H1 (cell line): Measurements from ENCODE around the gene PTPRJ. TPM values are rescaled to one million over a fixed set of nuclear protein-coding genes. Genes with fewer than 3 reads are reported as not detected.

ENCODE experiments used
- CTCF ChIA-PET: fragments of 300-600 bp; sonication (Branson Sonifier 250); formaldehyde crosslinking; loops from one replicate; lab custom pipeline; 2021; ENCODE audit not compliant: partially characterized antibody; lab: Charles Lee
- POLR2A ChIA-PET: fragments of 300-600 bp; sonication (Branson Sonifier 250); formaldehyde crosslinking; loops from one replicate; lab custom pipeline; 2021; ENCODE audit warnings: inconsistent platforms; ENCODE audit not compliant: partially characterized antibody; lab: Charles Lee
- DNase-seq, 2 experiments: peaks; one replicate each; pipeline versions ENCODE4 v3.0.0 to v3.0.0-alpha.2; 2010 to 2022; ENCODE audit warnings: low spot score in 2 of 2, low read depth in 1 of 2, mixed read lengths in 1 of 2
- FAIRE-seq: peaks from 2 replicates; lab custom pipeline; 2011; peaks lifted over from hg19 to GRCh38; lab: Jason Lieb, UNC
- H2AFZ ChIP-seq: 2 replicates; pipeline ENCODE4 v1.8.1; 2012; ENCODE audit warnings: low read length, inconsistent platforms
- H2AK5ac ChIP-seq: 2 replicates; pipeline ENCODE4 v1.6.1; 2013; ENCODE audit warnings: low read depth, low read length
- H2BK120ac ChIP-seq: replicated peaks from 2 replicates; pipeline ENCODE3; 2013; ENCODE audit warnings: low read depth, low read length, inconsistent platforms
- H2BK12ac ChIP-seq: 2 replicates; pipeline ENCODE4 v1.6.1; 2013; ENCODE audit warnings: low read depth, low read length
- H2BK15ac ChIP-seq: 2 replicates; pipeline ENCODE4 v1.6.1; 2013; ENCODE audit warnings: low read length
- H2BK20ac ChIP-seq: 2 replicates; pipeline ENCODE4 v1.6.1; 2013; ENCODE audit warnings: low read length
- H2BK5ac ChIP-seq: 2 replicates; pipeline ENCODE4 v1.6.1; 2013; ENCODE audit warnings: low read depth, low read length
- H3K14ac ChIP-seq: 2 replicates; pipeline ENCODE4 v1.6.1; 2013; ENCODE audit warnings: inconsistent platforms; ENCODE audit not compliant: insufficient read length
- H3K18ac ChIP-seq: 2 replicates; pipeline ENCODE4 v1.6.1; 2013; ENCODE audit warnings: low read length; ENCODE audit errors: extremely low read depth
- H3K23ac ChIP-seq: 2 replicates; pipeline ENCODE4 v1.6.1; 2013; ENCODE audit warnings: inconsistent platforms; ENCODE audit not compliant: insufficient read length
- H3K23me2 ChIP-seq: 2 replicates; pipeline ENCODE4 v1.6.1; 2013; ENCODE audit warnings: low read depth, low read length
- H3K27ac ChIP-seq: 2 replicates; pipeline ENCODE4 v1.6.1; 2011; ENCODE audit warnings: low read depth, low read length, inconsistent platforms
- H3K27me3 ChIP-seq, 4 experiments: replicated peaks in 1 of 4; 1 replicate in 1 of 4; 2 replicates in 3 of 4; pipeline versions ENCODE4 v1.6.1 to v1.8.1; 2011 to 2013; ENCODE audit warnings: low read length in 3 of 4, mild to moderate bottlenecking in 3 of 4, inconsistent platforms in 2 of 4, mixed read lengths in 2 of 4, moderate library complexity in 1 of 4; ENCODE audit not compliant: control insufficient read depth in 3 of 4, insufficient read depth in 3 of 4; ENCODE audit errors: extremely low read depth in 1 of 4
- H3K36me3 ChIP-seq, 4 experiments: 2 replicates each; pipeline versions ENCODE4 v1.6.1 to v1.8.1; 2011 to 2013; ENCODE audit warnings: mild to moderate bottlenecking in 4 of 4, low read length in 3 of 4, moderate library complexity in 2 of 4, control low read depth in 1 of 4, inconsistent platforms in 1 of 4; ENCODE audit not compliant: insufficient read depth in 4 of 4, control insufficient read depth in 2 of 4
- H3K4ac ChIP-seq: replicated peaks from 2 replicates; pipeline ENCODE3; 2013; ENCODE audit warnings: low read length, low read depth, mixed read lengths, inconsistent platforms; ENCODE audit not compliant: insufficient read length
- H3K4me1 ChIP-seq, 4 experiments: replicated peaks in 1 of 4; 1 replicate in 1 of 4; 2 replicates in 3 of 4; pipeline versions ENCODE4 v1.6.1 to v1.8.1; 2011 to 2013; ENCODE audit warnings: low read length in 3 of 4, inconsistent platforms in 2 of 4, mixed read lengths in 1 of 4; ENCODE audit not compliant: insufficient read depth in 4 of 4, control insufficient read depth in 3 of 4
- H3K4me2 ChIP-seq, 2 experiments: 2 replicates each; pipeline versions ENCODE4 v1.6.1 to v1.8.1; 2011 to 2013; ENCODE audit warnings: low read depth in 2 of 2, low read length in 2 of 2, control low read depth in 1 of 2, inconsistent platforms in 1 of 2, mild to moderate bottlenecking in 1 of 2; ENCODE audit not compliant: insufficient read depth in 1 of 2
- H3K4me3 ChIP-seq, 4 experiments: fragments of 200-600, 300-600 bp in 1 of 4; sonication (generic), shearing (Covaris generic), sonication (Bioruptor Twin) in 1 of 4; 2 replicates each; pipeline versions ENCODE4 v1.5.1 to v1.8.1; 2011 to 2016; ENCODE audit warnings: low read length in 4 of 4, low read depth in 3 of 4, control low read depth in 2 of 4, inconsistent platforms in 2 of 4, mild to moderate bottlenecking in 2 of 4, mixed read lengths in 1 of 4, moderate library complexity in 1 of 4; ENCODE audit not compliant: insufficient read depth in 2 of 4; ENCODE audit errors: extremely low read depth in 1 of 4
- H3K56ac ChIP-seq: replicated peaks from 2 replicates; pipeline ENCODE3; 2013; ENCODE audit warnings: low read depth, mild to moderate bottlenecking, mixed read lengths, low read length, inconsistent platforms; ENCODE audit not compliant: insufficient read length
- H3K79me1 ChIP-seq: 2 replicates; pipeline ENCODE4 v1.6.1; 2013; ENCODE audit warnings: low read depth, low read length, control low read depth
- H3K79me2 ChIP-seq, 2 experiments: 2 replicates each; pipeline versions ENCODE4 v1.6.1 to v1.8.1; 2012 to 2013; ENCODE audit warnings: low read length in 2 of 2, mild to moderate bottlenecking in 2 of 2, inconsistent platforms in 1 of 2; ENCODE audit not compliant: insufficient read depth in 2 of 2, control insufficient read depth in 1 of 2
- H3K9ac ChIP-seq, 4 experiments: replicated peaks in 1 of 4; 1 replicate in 1 of 4; 2 replicates in 3 of 4; pipeline versions ENCODE4 v1.6.1 to v1.8.1; 2011 to 2013; ENCODE audit warnings: low read depth in 3 of 4, low read length in 3 of 4, control low read depth in 2 of 4, mild to moderate bottlenecking in 2 of 4, moderate library complexity in 2 of 4, inconsistent platforms in 1 of 4; ENCODE audit errors: extremely low read depth in 1 of 4
- H3K9me3 ChIP-seq, 2 experiments: 2 replicates each; pipeline versions ENCODE4 v1.6.1 to v1.8.1; 2012 to 2013; ENCODE audit warnings: mild to moderate bottlenecking in 2 of 2, moderate library complexity in 2 of 2, control low read depth in 1 of 2, inconsistent platforms in 1 of 2, low read depth in 1 of 2, low read length in 1 of 2, mixed read lengths in 1 of 2; ENCODE audit not compliant: insufficient read depth in 2 of 2
- H4K20me1 ChIP-seq, 2 experiments: replicated peaks in 1 of 2; 2 replicates each; pipeline versions ENCODE3 to v1.8.1; 2011 to 2013; ENCODE audit warnings: inconsistent platforms in 2 of 2, low read length in 2 of 2, mild to moderate bottlenecking in 1 of 2; ENCODE audit not compliant: insufficient read depth in 2 of 2, control insufficient read depth in 1 of 2
- H4K5ac ChIP-seq: 2 replicates; pipeline ENCODE4 v1.6.1; 2013; ENCODE audit warnings: low read length, low read depth, mixed read lengths, inconsistent platforms; ENCODE audit not compliant: insufficient read length
- H4K8ac ChIP-seq: 2 replicates; pipeline ENCODE4 v1.8.0; 2013; ENCODE audit warnings: mild to moderate bottlenecking, moderate library complexity, low read length, inconsistent platforms; ENCODE audit not compliant: insufficient read depth; ENCODE audit errors: extremely low read depth
- H4K91ac ChIP-seq: replicated peaks from 2 replicates; pipeline ENCODE3; 2013; ENCODE audit warnings: low read length, mixed read lengths, inconsistent platforms; ENCODE audit not compliant: insufficient read length
- ASH2L ChIP-seq: fragments of 200-600, 300-600 bp; sonication (generic); IDR thresholded peaks from one replicate; pipeline ENCODE4 v1.7.1; 2017; ENCODE audit warnings: low read length
- BCL11A ChIP-seq, 2 experiments: IDR thresholded peaks; one replicate each; pipeline ENCODE4 v1.6.1; 2011; ENCODE audit warnings: low read depth in 2 of 2, low read length in 2 of 2, mild to moderate bottlenecking in 2 of 2
- CBX8 ChIP-seq: fragments of 300-800, 300-1000 bp; sonication (generic); IDR thresholded peaks from 2 replicates; pipeline ENCODE4 v1.7.1; 2016; ENCODE audit warnings: low read depth, low read length, borderline replicate concordance
- EGR1 ChIP-seq: IDR thresholded peaks from 2 replicates; pipeline ENCODE4 v1.6.1; 2011; ENCODE audit warnings: low read depth, low read length, borderline replicate concordance
- EP300 ChIP-seq, 2 experiments: IDR thresholded peaks; 1 replicate in 1 of 2; 2 replicates in 1 of 2; pipeline ENCODE4 v1.6.1; 2011 to 2012; ENCODE audit warnings: low read depth in 2 of 2, low read length in 2 of 2, mild to moderate bottlenecking in 2 of 2, borderline replicate concordance in 1 of 2, inconsistent platforms in 1 of 2, moderate library complexity in 1 of 2
- MAFK ChIP-seq: IDR thresholded peaks from 2 replicates; pipeline ENCODE4 v1.6.1; 2012; ENCODE audit warnings: low read depth, mild to moderate bottlenecking, improper control_type of control experiment, low read length
- POLR2AphosphoS5 ChIP-seq: IDR thresholded peaks from 2 replicates; pipeline ENCODE4 v1.6.1; 2011; ENCODE audit warnings: low read depth, low read length
- POU5F1 ChIP-seq: IDR thresholded peaks from 2 replicates; pipeline ENCODE4 v1.6.1; 2011; ENCODE audit warnings: low read depth, mild to moderate bottlenecking, low read length, moderate library complexity
- SIX5 ChIP-seq: IDR thresholded peaks from 2 replicates; pipeline ENCODE4 v1.6.1; 2011; ENCODE audit warnings: mild to moderate bottlenecking, low read depth, low read length
- SP1 ChIP-seq: IDR thresholded peaks from 2 replicates; pipeline ENCODE4 v1.6.1; 2011; ENCODE audit warnings: low read depth, low read length
- SRF ChIP-seq: IDR thresholded peaks from 2 replicates; pipeline ENCODE4 v1.6.1; 2011; ENCODE audit warnings: mild to moderate bottlenecking, low read depth, low read length, moderate library complexity
- WGBS, 2 experiments: shearing (Covaris generic) in 1 of 2; methylation state at CpG; one replicate each; pipeline versions ENCODE4 v1.1.6 to v1.1.7; 2013 to 2015; ENCODE audit warnings: low lambda C conversion rate in 2 of 2, mixed read lengths in 2 of 2, inconsistent platforms in 1 of 2, low coverage in 1 of 2, missing lambda C conversion rate in 1 of 2; ENCODE audit not compliant: insufficient replicate concordance in 2 of 2, insufficient coverage in 1 of 2, insufficient read length in 1 of 2; ENCODE audit errors: extremely low coverage in 1 of 2, missing lambda C conversion rate in 1 of 2; 5-methylcytosine and 5-hydroxymethylcytosine counted together
- polyA plus RNA-seq, 7 experiments: library from polyadenylated mRNA; depleted of rRNA in 3 of 7; stranded (reverse) in 5 of 7; unstranded in 2 of 7; fragments of >200 nt in 5 of 7; fragments of 200-250 nt in 2 of 7; gene quantifications; 1 replicate in 5 of 7; 2 replicates in 1 of 7; 4 replicates in 1 of 7; pipeline versions ENCODE4 v1.2.1 to v1.2.3, GENCODE V29; 2011 to 2013; ENCODE audit warnings: missing spikeins in 2 of 7, mixed read lengths in 2 of 7
- total RNA-seq: library from RNA; stranded (reverse); fragmentation: NEBNext Ultra II Directional; extraction: Animal tissue kit (Norgen Biotek cat#: 25700); gene quantifications from 2 replicates; pipeline ENCODE4 v1.2.1, GENCODE V29; 2021
- TF ChIP-seq, protein P1 (sequence below): IDR thresholded peaks from 2 replicates; pipeline ENCODE4 v1.6.1; 2011; ENCODE audit warnings: low read depth, mild to moderate bottlenecking, low read length; ENCODE audit not compliant: insufficient read depth

PTPRJ gene
- total and polyA plus RNA-seq, 2 of the 8 experiments (the other 6 are each of a cell fraction or from before 2014, with no cell fraction given), result 4.4 to 22.6 TPM

DNA sequence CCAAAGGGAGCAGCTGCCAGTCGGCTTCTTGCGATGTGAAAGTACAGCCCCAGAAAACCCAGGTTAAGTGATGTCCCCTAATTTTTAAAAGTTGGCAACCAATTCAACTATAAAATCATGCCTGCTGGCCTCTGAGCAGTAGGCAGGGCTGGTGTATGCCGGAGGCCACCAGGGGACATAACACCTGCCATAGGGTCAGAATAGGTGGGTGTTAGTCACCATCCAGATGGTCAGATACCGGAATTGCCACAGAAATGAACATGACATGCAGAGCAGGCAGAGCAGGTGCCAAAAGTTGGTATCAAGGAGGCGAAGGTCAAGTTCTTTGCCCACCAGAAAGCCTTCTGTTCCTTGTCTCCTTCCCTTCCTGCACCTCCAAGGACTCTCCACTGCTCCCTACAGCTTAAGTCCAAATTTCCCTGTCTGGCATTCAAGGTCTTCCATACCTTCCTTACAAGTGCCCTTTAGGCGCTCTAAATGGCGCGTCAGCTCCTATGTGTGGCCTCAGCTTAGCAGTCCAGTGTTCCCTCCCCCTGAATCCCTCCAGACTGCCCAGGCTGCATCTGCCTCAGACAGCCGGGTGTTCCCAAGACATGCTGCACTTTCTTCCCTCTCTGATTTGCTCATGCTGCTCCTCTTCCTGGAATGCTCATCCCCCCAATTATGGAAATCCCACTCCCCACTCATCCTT lies 45.1 kb downstream of the PTPRJ start:
- TF ChIP-seq POU5F1, result no peak
- TF ChIP-seq EGR1, result no peak
- no peak for TF ChIP-seq POLR2AphosphoS5
- TF ChIP-seq, protein P1, sequence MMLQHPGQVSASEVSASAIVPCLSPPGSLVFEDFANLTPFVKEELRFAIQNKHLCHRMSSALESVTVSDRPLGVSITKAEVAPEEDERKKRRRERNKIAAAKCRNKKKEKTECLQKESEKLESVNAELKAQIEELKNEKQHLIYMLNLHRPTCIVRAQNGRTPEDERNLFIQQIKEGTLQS, result no peak
- TF ChIP-seq SIX5, result no peak
- TF ChIP-seq SP1, result no peak
- TF ChIP-seq CBX8, result no peak
- TF ChIP-seq EP300 (IDR thresholded peaks at IDR 0.05; ENCODE audit: borderline replicate concordance in 1 of 2, low read depth in 2 of 2, low read length in 2 of 2), result no peak
- TF ChIP-seq MAFK, result no peak
- TF ChIP-seq SRF, result no peak
- TF ChIP-seq BCL11A (IDR thresholded peaks at IDR 0.05; ENCODE audit: low read depth in 2 of 2, low read length in 2 of 2), result no peak
- TF ChIP-seq ASH2L, result no peak
- H3K4ac ChIP-seq, result no peak overlapping the region
- no peak overlapping the region for H3K23ac ChIP-seq
- H3K36me3 ChIP-seq, result no peaks in the 10 kb centered on the region
- 0 out of 2 replicates have a peak overlapping the region, but pooled peaks have one; percentile 61 for H2BK15ac ChIP-seq
- no peak overlapping the region for H3K4me2 ChIP-seq
- no peak overlapping the region; the same call in 1 of the 2 replicates for H3K18ac ChIP-seq
- no peak overlapping the region for H4K8ac ChIP-seq
- H3K56ac ChIP-seq, result no peak overlapping the region
- peak overlapping the region; percentile 44 for H4K91ac ChIP-seq
- no peak overlapping the region for H3K9ac ChIP-seq
- POLR2A ChIA-PET, result interaction anchor here (0.7 kb wide), 1 partner anchor 87 kb away, joined by 3 read pairs; no protein-coding TSS in a partner anchor
- H4K5ac ChIP-seq, result no peak overlapping the region
- no peak overlapping the region for H2BK20ac ChIP-seq
- no peak overlapping the region for H3K4me3 ChIP-seq
- no peak overlapping the region for H3K14ac ChIP-seq
- FAIRE-seq (no peak), DNase-seq (no peak)
- peak overlapping the region; percentile 4; the same call in 1 of the 2 replicates for H2AK5ac ChIP-seq
- no peaks in the 10 kb centered on the region for H3K9me3 ChIP-seq
- H3K79me1 ChIP-seq, result peaks cover 3% of the 10 kb centered on the region
- H2BK5ac ChIP-seq, result no peak overlapping the region
- no peak overlapping the region for H3K27ac ChIP-seq
- WGBS, 2 experiments, result 95% methylated on average over 9 of the region's 9 CpGs; no CpG with 5 or more reads in 1 of the 2 experiments
- H3K27me3 ChIP-seq, result no peaks in the 10 kb centered on the region
- no peak overlapping the region for H2BK120ac ChIP-seq
- CTCF ChIA-PET, result interaction anchor here (1.2 to 1.4 kb wide), 2 partner anchors 11 to 87 kb away, joined by 3 to 5 read pairs; no protein-coding TSS in a partner anchor
- H2BK12ac ChIP-seq, result peak overlapping the region; percentile 68; the same call in 1 of the 2 replicates
- peaks cover 0 to 15% (median 1%) of the 10 kb centered on the region in 4 experiments; a peak in 2 of 7 replicates for H3K4me1 ChIP-seq
- H3K79me2 ChIP-seq, result peaks cover 0 to 8% of the 10 kb centered on the region in 2 experiments; a peak in 1 of 4 replicates
- H3K23me2 ChIP-seq, result no peaks in the 10 kb centered on the region
- H2AFZ ChIP-seq, result no peak overlapping the region
- peaks cover 0 to 4% of the 10 kb centered on the region in 2 experiments for H4K20me1 ChIP-seq
